CD1c-positive myeloid dendritic cell (primary cell): Measurements from ENCODE around the gene LMX1A.
A peak's percentile ranks its signal among the peaks of the same experiment; 100 is the strongest.

Experiments used
- DNase-seq: peaks from one replicate; pipeline ENCODE4 v3.0.0-alpha.2; 2016; ENCODE audit errors: extremely low spot score

The LMX1A gene

GRCh38 chr1:165355977-165356811 lies at the start of gene LMX1A:
LMX1A (minus strand) TSS chr1:165356715; CDS start chr1:165355559, 1,156 bp downstream.
- no peak for DNase-seq

- peak; percentile 22 for DNase-seq
Observed at GRCh38 chr1:165403835-165404482, 47.4 kb upstream of the LMX1A start.

GRCh38 chr1:165402517-165403111 lies 46.1 kb upstream of the LMX1A start:
- no peak for DNase-seq

DNA sequence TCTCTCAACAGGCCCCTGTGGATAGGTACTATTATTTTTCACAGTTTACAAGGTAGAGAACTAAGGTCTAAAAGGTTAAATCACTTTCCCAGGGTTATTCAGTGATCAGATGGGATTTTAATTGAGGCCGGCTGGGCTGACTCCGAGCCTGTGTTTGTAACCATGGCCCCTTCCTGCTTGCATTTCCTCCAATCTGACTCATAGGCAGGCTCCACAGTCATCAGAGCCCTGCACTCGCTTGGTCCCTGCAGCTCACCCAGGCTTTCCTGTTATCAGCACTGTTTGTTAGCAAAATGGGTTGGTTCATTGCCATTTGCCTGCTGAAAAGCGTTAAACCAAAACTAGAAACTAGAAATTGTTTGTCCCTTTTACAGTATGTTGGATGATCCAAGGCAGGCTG lies 41.4 kb upstream of the LMX1A start:
- no peak for DNase-seq

DNA sequence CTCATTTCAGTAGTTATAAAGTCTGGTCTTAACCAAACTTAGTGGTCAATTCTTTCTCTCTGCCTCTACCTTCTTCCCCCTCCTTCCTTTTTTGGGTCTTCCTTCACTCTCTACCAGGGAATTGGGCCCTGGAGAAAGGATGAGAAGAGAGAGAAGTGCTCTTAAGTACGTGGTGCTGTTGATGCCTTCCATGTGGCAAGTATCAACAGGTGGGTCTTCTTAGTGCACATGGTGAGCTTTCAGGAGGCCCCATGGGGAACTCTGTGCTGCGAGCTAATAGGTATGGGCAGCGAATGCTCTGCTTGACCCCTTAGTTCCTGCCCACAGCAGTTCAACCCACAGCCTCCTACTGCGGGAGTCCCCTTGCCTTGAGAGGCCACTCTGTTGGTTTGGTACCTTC lies 39.4 kb upstream of the LMX1A start:
- no peak for DNase-seq

DNA sequence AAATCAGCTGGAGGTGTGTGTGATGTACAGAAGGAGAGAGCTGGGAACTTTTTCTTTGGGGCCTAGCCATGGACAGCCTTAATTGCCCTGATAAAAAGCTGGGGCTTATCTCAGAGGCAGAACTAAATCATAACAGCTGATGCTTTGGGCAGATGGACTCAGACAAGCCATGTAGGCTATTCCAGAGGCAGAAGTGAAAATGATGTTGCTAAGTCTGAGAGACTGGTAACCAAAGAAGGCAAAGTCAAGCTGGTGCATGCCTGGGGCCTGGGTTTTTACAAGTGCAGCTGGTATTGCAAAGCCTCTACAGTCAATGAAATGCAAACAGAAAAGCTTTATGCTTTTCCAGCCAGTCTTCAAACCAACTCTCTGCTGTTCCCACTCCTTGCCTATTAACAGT lies 39.0 kb upstream of the LMX1A start:
- no peak for DNase-seq

GRCh38 chr1:165392634-165393571 lies 36.4 kb upstream of the LMX1A start:
- peak; percentile 91 for DNase-seq

GRCh38 chr1:165389609-165390008 lies 33.1 kb upstream of the LMX1A start:
- DNase-seq, result no peak

- DNase-seq, result no peak
Observed at GRCh38 chr1:165387961-165388360, 31.4 kb upstream of the LMX1A start.

DNA sequence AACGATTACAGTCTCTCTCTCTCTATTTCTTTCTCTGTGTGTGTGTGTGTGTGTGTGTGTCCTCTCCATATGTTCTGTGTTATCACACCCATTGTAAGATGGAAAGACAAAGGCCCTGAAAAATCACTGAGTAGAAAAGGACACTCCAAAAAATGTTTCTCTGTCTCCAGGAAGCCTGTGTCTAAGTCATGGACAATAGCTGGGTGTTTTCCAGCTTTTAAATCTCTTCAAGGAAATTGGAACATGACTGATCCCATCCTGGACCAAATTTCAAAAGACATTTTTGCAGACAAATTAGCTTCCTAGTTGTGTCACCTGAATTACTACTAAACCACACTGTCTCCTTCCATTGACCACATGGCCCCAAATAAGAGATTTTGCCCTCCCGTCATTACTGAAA lies 31.0 kb upstream of the LMX1A start:
- no peak for DNase-seq

DNA sequence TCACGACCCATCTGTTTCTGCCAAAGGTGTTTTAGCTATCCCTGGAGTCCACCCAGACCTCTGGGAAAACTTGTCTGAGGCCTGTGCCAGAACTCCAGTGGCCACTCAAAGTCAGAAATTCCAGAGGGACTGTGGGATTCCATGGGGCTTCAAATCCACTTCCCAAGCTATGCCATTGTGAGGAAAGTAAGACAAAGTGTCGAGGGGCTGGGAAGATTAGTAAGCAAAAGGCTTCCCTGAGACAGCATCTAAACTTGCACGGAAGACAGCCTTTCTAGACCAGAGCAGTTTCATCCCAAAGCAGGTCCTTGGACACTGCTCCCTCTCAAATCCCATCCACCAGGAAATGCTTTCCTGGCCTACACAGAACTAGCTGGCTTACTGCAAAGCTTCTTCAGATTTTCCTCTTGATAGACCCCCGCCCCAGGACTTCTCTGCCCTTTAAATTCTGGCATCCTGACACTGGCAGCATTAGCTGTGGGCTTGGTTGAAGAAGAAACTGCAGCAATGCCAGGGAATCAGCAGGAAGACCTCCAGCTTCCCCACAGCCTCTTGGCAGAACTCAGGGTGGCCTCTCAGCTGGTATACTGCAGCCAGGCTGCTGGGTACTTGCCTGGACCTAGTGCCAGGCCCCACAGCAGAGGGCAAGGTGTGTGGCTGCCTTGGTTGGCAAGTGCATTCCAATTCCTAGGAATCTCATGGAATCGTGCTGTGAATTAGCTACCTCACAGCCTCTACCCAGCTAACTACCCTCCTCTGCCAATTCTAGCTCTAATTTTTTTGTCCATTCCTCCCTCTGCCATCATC lies 27.3 kb upstream of the LMX1A start:
- DNase-seq, result no peak

- no peak for DNase-seq
Observed at GRCh38 chr1:165383067-165383466, 26.6 kb upstream of the LMX1A start.

- no peak for DNase-seq
Observed at GRCh38 chr1:165381745-165382505, 25.4 kb upstream of the LMX1A start.

GRCh38 chr1:165376811-165377311 lies 20.3 kb upstream of the LMX1A start:
- DNase-seq, result no peak

GRCh38 chr1:165376041-165376810 lies 19.7 kb upstream of the LMX1A start:
- peak; percentile 33 for DNase-seq

DNA sequence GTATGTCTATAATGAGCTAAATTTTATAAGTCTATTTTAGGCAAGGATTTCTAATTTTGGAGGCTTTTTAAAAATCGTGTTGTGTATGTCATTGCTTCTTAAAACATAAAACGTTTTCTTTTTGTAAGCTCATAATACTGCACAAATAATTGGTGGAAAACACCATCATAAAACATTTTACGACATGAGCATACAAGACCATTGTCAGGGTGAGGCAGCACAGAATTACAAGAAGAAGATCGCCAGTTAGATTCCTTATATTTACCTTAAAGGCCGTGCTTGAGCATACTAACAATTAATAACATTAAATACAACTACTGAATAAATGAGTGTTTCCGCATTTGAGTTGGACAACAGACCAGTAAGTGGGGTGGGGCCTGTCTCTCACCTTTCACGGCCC lies 19.1 kb upstream of the LMX1A start:
- no peak for DNase-seq

- no peak for DNase-seq
Observed at GRCh38 chr1:165371588-165372225, 15.2 kb upstream of the LMX1A start.

- peak; percentile 49 for DNase-seq
Observed at GRCh38 chr1:165369255-165369848, 12.8 kb upstream of the LMX1A start.
